Stimulated activated CD4-positive, alpha-beta T cell treated with anti-CD3 and anti-CD28 coated beads, Interleukin-1b, Interleukin-23, amount 100 ng/mL, for 48 hours (primary cell): ENCODE measurements around the gene GPR39.

Experiments used
- DNase-seq: peaks from one replicate; pipeline ENCODE4 v3.0.0-alpha.2; 2020

Gene GPR39

DNA sequence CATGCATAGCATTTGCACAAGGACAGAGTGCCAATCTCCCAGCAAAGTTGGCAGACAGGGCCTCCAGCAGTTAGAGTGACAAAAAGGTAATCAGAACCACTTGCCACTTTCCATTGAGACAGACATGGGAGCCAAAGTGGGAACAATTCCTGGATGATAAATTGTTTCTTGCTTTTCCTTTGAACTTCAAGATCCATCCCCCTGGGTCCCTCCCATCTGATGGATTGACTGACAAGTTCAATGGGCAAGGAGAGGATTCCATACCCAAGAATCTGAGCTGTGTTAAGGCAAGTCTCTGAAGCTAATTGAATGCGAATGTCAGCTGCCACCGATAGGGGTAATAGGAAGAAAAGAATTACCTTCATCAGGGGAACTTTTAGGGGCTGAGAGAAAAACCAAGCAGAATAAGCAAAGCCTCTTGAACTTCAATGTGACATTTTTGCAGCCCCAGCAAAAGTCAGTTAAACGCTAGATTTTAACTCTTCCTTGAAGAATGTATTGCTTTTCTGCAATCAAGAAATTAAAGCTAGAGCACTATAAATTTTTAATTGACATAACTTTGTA lies 156.9 kb downstream of the GPR39 start:
- DNase-seq, result no peak

DNA sequence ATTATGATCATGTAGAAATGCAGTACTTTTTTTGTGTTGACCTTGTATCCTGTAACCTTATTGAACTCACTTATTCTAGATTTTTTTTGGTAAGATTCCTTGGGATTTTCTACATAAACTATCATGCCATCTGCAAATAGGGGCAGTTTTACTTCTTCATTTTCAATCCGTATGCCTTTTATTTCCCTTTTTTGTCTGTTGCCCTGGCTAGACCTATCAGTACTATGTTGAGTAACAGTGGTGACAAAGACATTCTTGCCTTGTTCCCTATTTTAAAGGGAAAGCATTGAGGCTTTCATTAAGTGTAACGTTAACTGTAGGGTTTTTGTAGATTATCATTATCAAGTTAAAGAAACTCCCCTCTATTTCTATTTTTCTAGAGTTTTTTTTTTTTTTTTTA lies 161.1 kb downstream of the GPR39 start:
- DNase-seq, result no peak

DNA sequence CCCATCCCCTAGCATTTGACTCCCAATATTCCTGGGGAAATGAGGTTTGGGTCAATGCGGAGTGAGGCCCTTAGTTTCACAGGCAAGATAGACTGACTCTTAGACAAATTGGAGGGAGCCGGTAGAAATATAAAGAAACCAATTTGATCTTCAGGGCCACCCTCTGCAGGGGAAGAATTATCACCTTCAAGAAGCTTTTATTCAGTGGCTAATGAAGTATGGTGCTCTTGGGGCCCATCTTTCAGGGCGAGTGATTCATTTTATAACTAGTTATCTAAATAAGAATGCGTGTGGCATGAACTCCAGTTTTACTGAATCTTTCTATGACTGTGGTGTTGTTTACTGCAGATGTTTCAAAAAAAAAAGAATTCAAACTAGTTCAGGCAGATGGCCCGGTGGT lies 165.0 kb downstream of the GPR39 start:
- DNase-seq, result no peak

DNA sequence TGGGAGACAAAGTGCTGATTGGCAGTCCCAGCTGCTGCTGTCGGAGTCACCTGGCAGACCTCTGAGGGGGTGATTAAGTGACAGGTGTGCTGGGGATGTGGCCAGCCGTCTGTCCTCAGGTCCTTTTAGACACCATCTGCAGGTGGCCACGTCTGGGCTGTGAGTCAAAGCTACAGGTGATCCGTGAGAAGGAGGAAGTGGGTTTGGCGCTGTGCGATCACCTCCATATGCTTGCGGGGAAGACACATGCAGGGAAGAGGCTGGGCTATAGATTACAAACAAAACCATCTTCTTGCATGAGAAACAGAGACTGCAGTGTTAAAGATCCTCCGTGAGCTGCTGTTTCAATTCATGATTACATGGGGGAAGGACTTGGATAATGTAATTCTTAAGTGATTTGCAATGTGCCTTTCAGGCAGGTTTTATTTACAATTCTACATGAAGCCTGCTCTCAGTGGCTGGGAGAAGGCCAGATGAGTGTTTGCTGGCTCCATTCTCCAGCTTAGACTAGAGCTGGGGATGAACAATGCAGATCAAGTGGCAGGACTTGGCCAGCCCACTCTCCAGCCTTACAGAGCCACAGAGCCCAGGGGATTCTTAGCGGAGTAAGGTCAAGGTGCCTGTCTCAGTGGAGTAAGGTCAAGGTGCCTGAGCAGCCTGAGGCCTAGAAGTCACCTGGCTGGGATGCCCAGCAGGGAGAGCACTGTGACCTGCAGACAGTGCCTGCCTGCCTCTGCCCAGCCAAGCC lies 165.6 kb downstream of the GPR39 start:
- no peak for DNase-seq

DNA sequence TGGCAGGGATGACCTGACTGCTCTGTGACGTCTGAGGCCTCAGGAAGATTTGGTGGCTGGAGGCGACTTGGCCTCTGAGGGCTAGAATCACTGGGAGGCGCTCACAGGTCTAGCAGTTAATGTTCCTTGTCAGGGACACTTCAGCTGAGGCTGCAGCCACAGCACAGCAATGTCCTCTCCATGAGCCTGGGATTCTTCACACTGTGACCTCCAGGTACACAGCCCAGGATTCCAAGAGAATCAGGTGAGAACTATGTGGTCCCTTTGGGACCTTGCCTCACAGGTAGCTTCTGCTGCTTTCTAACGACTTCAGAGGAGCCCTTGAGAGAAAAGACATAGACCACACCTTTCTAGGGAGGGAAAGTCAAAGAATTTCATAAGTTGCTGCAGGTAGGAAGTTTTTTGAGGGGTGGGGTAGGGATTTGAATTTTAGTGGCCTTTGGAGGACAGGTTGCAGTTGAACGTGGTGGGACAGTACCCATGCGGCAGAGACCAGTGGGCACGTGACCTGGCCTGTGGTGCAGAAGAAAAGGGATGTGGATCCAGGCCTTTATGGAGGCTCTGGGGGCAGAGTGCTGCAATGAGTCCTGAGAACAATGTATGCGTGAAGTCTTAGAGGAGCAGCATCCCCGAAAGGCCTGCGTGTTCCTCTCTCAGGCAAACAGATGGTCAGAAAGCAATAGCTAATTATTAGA lies 167.2 kb downstream of the GPR39 start:
- no peak for DNase-seq

DNA sequence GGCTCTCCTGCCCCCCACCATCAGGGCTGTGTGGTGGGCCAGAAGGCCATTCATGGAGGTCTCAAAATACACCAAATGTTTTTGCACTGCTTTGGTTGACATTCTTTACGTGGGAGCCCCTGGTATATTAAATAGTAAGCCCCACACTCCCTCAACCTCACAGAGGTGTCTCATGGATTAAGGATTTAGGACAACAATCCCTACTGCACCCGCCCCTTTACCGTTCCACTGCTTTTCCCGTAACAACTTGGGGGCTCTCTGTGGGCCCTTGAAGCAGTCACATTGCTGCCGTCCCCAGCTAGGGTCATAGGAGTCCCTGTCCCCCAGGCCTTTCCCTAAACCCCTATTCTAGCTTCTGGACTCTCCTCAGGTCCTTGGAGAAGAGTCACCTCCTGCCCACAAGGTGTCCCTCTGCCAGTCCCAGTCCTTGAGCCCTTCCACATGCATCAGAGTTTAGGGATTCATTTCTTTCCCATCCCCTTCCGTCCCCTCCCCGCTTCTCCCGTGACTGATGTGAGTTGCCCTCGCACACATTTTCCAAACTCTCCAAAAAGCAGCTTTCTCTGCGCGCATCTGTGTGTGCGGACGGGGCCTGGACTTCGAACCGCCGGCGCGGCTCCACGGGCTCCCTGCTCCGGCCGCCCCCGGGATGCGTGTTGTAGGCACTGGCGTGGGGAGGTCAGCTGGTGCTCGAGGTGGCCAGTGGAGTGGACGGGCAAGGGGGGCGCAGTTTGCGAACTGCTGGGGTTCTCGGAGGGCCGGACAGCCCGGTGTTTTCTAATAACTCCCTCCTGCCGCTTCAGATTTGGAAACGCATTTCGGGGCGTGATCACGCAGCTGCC lies 168.6 kb downstream of the GPR39 start:
- no peak for DNase-seq

DNA sequence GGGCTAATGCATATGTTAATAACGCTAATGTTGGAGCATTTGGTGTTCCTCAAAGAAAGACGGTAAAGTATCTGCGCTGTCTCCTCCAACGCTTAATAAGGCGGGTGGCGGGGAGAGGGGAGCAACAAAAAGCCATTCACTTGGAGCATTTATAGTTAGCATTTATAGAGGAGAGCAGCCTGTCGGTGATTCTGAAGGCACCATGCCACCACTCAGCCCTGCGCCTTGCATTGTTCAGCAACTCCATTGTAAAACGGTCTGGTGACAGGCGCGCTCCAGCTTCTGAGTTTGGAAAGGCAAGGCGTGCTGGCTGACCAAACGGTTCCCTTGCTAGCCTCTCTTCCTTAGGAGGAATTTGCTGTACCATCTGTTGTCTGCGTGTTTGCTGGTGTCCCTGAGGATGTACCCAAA lies 169.5 kb downstream of the GPR39 start:
- no peak for DNase-seq

DNA sequence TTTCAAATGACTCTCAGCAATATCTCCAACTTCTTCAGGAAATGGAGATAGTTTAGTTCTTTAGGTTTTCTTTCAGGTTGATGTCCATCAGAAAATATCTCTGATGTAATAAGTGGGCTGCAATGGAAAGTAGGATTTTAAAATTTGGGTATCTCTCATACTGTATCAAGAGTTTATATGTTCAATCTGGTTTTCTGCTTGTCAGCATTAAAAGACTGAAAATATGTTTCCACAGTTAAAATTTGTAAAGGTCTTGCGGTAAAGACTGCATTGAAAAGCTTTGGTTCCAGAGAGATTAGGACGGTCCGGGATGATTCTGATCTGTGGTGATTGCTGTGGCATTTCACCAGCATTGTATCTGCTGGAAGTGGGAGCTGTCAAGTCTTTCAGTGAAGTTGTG lies 170.2 kb downstream of the GPR39 start:
- no peak for DNase-seq

DNA sequence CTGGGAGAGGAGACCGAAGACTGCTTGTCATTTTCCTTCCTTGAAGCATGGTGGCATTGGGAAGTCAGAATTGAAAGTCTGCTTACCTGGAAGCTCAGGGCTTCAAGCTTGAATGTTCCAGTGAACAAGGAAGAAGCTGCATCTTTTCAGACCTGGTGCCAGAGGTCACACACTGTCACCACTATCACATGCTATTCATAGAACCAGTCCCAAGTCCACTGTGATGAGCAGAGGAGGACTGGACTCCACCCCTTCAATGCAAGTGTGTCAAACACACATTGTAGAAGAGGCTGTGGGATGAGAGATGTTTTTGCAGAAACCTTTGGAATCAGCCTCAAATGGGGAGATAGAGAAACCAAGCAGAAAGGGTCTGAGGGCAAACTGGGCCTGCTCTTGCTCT lies 172.0 kb downstream of the GPR39 start:
- DNase-seq, result no peak

DNA sequence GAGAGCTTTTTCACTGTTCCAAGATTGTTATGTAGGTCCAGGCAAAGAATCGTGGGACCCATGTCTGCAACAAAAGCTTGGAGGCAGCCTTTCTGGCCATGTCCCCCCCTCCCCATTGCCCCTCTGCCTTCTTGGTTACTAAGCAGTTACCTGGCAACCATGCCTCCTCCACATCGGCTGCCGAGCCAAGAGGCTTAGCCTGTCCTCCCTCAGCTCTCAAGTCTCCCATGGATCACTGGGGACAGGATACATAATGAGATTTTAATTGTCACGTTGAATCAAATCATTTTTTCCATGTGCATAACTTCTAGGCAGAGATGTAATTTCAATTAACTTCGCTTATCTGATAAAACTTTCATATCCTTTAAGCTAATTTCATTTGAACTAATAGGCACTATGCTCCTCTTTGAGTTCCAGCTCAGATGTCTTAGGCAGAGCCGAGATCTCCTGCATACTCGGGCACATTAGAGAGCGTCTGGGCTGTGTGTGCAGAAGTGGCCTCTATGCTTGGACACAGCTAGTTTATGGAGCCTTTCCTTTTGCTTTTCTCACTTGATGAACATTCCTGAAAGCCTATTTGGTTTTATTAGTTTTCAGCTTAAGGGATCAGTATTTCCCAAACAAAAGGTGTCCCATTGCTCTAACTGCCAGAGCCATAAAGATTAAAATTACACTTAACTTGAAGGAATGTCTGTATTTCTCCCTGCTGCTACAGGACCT lies 172.7 kb downstream of the GPR39 start:
- no peak for DNase-seq

DNA sequence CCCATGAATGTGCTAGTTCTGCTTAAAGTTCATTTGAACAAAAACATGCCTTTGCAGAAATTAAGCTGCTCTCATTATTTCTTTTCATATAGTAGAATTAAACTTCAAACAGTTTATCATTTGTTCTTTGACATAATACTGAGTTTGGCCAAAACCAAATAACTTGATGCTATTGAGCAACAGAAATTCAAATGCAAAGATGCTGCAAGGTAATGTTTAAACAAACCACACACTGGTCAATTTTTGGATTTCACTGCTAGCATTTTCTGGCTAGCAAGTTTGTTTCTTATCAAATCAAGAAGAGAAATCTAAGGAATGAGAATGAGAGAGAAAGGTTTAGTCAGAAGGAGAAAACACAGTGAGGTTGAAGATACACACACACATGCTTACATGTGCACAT lies 173.4 kb downstream of the GPR39 start:
- no peak for DNase-seq

DNA sequence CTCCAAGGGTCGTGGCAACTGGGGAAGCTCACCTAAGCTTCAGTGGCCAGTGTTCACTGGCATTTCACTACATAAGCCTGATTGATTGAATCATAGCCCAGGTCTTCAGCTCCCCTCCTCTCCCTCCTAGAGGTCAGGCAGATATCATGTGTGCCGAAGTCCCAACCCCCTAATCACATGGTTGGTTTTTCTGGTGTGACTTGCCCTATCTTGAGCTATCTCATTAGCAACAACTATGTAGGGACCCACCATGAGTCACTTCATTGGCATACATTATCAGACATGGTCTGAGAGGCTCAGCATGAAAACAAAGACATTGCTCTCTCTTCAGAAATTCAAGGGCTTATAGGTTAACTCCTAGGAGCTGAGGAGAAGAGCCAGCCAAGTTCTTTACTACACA lies 176.6 kb downstream of the GPR39 start:
- DNase-seq, result no peak

DNA sequence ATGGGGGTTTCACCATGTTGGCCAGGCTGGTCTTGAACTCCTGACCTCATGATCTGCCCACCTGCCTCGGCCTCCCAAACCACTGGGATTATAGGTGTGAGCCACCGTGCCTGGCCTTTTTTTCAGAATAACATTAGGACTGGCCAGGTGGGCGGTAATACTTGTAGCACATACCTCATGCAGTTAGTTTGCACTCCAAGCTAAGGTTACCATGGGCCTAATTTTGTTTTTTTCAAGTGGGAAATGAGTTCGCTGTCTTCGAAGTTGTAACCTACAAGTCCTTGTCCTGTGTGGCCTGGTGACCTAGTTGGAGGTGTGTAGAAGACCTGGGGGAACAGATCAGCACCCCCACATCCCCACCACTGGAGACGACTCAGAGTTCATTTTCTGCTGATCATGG lies 178.6 kb downstream of the GPR39 start:
- no peak for DNase-seq

DNA sequence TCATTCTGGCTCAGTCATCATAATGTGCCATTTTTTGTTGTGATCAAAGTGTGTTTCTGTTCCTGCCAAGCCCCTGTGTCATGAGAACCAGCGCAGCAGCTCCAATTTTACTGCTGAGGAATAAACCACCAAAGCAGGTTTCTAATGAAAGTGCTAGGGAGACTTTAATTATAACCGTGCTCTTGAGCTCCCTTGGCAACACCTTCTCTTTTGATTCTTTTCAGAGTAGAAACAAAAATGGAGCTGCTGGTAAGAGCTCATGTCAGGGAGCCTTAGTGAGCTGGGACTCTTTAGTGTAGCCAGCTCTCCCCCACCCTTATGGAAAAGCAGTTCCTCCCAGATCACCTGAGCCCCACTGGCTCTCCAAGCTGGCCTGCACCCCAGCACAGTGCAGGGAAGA lies 179.1 kb downstream of the GPR39 start:
- DNase-seq, result no peak

DNA sequence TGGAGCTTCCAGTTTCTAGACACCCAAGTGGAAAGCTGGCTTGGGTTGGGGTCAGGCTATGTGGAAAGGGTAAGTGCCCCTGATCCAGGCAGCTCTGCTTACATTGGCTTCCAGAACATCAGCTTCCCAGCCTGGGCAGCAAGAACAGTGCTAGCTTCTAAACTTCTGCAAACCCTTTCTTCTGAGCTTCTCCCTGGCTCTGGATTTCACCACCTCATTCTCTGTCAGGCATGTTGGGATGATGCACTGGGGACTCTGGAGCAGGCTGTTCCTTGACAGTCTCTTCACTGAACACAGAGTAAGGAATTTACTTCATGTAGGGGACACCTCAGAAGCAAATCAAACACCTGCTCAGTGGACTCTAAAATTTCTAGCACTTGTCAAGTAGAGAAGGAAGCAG lies 180.6 kb downstream of the GPR39 start:
- DNase-seq, result no peak

DNA sequence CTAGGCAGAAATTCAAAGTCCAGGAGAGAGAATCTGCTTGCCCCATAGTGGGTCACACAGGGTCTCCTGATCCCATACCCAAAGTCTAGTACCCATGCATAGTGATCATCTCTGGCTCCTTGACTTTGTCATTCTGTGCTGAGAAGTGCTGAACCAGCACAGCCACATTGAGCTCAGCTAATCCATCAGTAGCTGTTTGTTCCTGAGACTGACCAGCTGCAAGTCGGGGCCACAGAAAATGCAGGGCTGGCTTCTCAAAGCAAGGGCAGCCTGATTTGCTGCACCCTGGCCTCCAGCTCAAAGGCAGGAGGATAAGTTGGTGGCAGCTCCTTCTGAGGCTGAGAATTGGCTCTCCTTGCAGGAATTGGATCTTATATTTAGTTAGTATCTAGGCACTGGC lies 181.2 kb downstream of the GPR39 start:
- DNase-seq, result no peak

DNA sequence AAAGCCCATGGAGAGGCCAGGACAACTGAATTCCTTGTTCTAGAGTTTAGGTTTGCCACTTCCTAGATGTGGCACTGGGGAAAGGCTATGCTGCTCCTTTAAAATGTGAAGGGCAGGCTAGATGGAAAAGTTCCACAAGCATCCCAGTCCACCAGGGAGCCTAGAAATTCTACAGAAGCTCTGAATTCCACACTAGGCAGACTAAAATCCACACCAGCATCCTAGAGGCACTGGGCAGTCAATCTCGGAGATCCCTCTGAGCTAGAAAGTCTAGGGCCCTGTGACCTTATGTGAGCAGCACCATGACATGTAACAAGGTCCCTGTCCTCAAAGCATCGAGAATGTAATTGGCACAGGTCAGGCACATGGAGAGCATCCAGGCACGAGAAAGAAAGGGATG lies 181.9 kb downstream of the GPR39 start:
- no peak for DNase-seq

DNA sequence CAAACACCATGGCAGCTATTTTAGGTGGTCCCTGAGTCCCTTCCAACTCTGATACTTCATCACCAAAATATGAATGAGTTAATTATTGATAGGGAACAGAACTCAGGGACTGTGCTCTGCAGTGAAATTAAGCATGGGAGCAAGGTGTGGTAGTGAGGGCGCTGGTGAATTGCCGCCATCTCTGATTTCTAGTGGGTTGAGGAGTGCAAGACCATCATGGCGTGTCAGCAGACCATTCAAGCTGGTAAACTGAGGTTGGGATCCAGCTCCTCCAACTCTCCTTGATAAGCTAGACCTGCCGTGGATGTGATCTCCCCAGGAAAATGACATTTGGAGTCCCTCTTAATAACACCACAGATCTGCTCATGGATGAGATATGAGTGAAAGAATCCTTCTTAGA lies 183.0 kb downstream of the GPR39 start:
- no peak for DNase-seq

DNA sequence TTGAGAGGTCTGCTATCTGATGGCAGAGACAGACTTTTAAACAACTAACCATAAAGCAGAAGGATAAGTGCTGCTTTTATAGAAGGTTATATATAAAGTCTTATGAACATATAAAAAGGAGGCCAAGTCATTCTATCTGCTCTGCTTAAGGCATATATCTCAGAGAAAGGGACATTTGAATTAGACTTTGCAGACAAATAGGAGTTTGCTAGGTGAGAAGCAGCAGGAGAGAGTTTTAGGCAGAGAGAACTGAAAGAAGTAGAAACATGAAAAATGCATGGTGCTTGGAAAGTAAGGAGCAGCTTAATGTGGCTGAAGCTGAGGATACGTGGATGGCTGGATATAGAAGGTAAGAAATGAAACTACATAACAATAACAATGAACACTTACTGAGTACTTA lies 188.0 kb downstream of the GPR39 start:
- DNase-seq, result no peak

DNA sequence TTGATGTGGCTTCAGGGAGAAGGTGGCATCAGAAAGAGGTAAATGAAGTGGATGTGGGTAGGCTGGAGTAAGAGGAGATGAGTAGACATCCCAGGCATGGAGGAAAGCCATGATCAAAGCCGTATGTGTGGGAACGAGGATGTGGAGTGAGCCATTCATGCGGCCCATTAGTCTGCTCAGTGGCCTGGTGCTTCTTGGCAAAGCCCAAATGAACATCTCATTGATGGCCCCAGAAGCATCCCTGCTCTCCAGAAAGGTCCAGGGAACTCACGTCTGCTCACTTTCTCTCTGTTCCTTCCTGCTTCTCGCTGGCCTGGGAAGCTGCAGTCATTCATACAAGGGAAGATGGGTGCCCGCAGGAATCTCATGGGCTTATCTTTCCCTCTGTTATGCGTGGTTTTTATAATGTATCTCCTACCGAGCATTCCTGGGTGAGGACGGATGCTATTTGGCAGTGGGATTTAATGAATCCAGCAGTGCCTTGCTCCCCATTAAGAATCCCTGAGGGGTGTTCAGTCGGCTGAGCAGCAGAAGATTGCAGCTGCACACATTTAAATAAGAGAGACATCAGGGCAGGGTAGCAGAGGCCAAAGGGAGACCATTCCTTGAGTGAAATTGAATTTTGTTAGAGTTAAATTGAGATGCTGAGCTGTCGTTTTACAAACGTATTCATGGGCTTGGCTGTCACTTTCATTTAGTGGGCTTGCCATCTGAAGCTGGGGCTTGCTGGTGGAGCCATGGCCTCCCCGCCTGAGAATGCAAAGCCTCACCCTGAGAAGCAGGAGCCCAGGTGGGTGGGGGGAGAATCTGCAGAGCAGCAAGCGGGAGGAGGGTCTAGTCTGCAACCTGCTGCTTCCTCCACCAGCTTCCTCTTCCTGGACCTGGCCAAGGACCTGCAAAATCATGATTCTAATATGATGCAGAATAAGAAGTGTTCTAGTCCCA lies 188.9 kb downstream of the GPR39 start:
- DNase-seq, result no peak

DNA sequence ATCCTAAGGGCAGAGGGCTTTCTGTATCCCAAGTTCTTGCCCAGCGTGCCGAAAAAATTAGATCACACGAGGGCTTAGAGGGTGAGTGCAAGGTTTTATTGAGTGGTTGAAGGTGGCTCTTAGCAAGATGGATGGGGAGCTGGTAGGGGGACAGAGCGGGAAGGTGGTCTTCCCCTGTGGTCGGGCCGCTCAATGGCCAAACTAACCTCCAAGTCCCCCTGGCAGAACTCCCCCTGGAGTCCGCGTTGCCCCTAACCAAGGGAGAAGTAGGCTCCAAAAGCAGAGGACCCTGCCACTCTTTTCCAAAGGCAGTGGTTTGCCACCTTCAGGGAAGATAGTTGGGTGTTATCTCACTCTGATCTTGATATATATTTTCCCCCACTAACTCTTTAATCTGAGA lies 190.0 kb downstream of the GPR39 start:
- no peak for DNase-seq
